Head of caudate nucleus (tissue), 42 donors: ENCODE results near the gene RAB44.
A peak's percentile ranks its signal among the peaks of the same experiment; 100 is the strongest.

Source experiments
- DNase-seq, 42 donors: peaks; one replicate each; pipeline versions ENCODE4 v3.0.0 to v3.0.0-alpha.2; 2020 to 2021; ENCODE audit warnings: mixed read lengths in 7 of 42
- intact Hi-C: fragments of 100-400 bp; cut with DNase I; formaldehyde crosslinking; loops from one replicate; pipeline ENCODE4 v1.15.0; 2022

RAB44 gene

GRCh38 chr6:36683145-36683655 lies 14.4 kb upstream of the RAB44 start:
- intact Hi-C loops: no loop called here
- DNase-seq: no peak

GRCh38 chr6:36683656-36684446 lies 13.8 kb upstream of the RAB44 start:
- intact Hi-C loops: no loop called here

GRCh38 chr6:36684447-36684812 lies 13.2 kb upstream of the RAB44 start:
- intact Hi-C loops: no loop called here
- no peak for DNase-seq

More at GRCh38 chr6:36683656-36684446, 13.8 kb upstream of the RAB44 start:
- no peak for DNase-seq

GRCh38 chr6:36685166-36685924 lies 12.3 kb upstream of the RAB44 start:
- DNase-seq: no peak
- intact Hi-C loops: no loop called here

- intact Hi-C loops: no loop called here
- no peak for DNase-seq
These were observed 11.5 kb upstream of the RAB44 start for GRCh38 chr6:36685926-36686667.

GRCh38 chr6:36686668-36687513 lies 10.7 kb upstream of the RAB44 start:
- DNase-seq: no peak

GRCh38 chr6:36688063-36688738 lies 9.4 kb upstream of the RAB44 start:
- intact Hi-C loops: no loop called here
- no peak for DNase-seq

More at GRCh38 chr6:36686668-36687513, 10.7 kb upstream of the RAB44 start:
- intact Hi-C loops: no loop called here

GRCh38 chr6:36688739-36689075 lies 8.9 kb upstream of the RAB44 start:
- no peak for DNase-seq
- intact Hi-C loops: no loop called here

- intact Hi-C loops: no loop called here
- no peak for DNase-seq
These were observed 6.6 kb upstream of the RAB44 start for GRCh38 chr6:36691011-36691410.

- no peak for DNase-seq
- intact Hi-C loops: no loop called here
These were observed 6.0 kb upstream of the RAB44 start for GRCh38 chr6:36691612-36692011.

- peak in 1 of 42 donors; percentile 40 for DNase-seq
- intact Hi-C loops: no loop called here
These were observed 5.4 kb upstream of the RAB44 start for GRCh38 chr6:36692220-36692619.

- intact Hi-C loops: no loop called here
- DNase-seq: peak in 1 of 42 donors; percentile 36
These were observed 4.5 kb upstream of the RAB44 start for GRCh38 chr6:36692861-36693702.

GRCh38 chr6:36694616-36695015 lies 3.0 kb upstream of the RAB44 start:
- intact Hi-C loops: no loop called here
- DNase-seq: no peak

- intact Hi-C loops: no loop called here
- no peak for DNase-seq
These were observed 2.2 kb upstream of the RAB44 start for GRCh38 chr6:36695414-36695813.

GRCh38 chr6:36698196-36698595 lies 570 bp downstream of the RAB44 start:
- peak in 1 of 42 donors; percentile 2 for DNase-seq

GRCh38 chr6:36698871-36699271 lies 1.2 kb downstream of the RAB44 start:
- intact Hi-C loops: no loop called here
- peak in 1 of 42 donors; percentile 4 for DNase-seq

More at GRCh38 chr6:36698196-36698595, 570 bp downstream of the RAB44 start:
- intact Hi-C loops: no loop called here

GRCh38 chr6:36699348-36699747 lies 1.7 kb downstream of the RAB44 start:
- intact Hi-C loops: no loop called here
- peak in 1 of 42 donors; percentile 4 for DNase-seq
